DND-41 (cell line): ENCODE data around the gene PLA2G4A.

Source experiments
- CTCF ChIP-seq: IDR thresholded peaks from 2 replicates; pipeline ENCODE4 v1.5.1; 2012; ENCODE audit warnings: borderline replicate concordance, low read length, moderate library complexity, mild to moderate bottlenecking; ENCODE audit not compliant: poor library complexity, severe bottlenecking; ENCODE audit errors: extremely low read depth
- EZH2 ChIP-seq: IDR thresholded peaks from 3 replicates; pipeline ENCODE4 v1.6.1; 2012; ENCODE audit warnings: borderline replicate concordance, low read depth, mild to moderate bottlenecking, moderate library complexity, low read length, inconsistent platforms; ENCODE audit not compliant: severe bottlenecking

DNA sequence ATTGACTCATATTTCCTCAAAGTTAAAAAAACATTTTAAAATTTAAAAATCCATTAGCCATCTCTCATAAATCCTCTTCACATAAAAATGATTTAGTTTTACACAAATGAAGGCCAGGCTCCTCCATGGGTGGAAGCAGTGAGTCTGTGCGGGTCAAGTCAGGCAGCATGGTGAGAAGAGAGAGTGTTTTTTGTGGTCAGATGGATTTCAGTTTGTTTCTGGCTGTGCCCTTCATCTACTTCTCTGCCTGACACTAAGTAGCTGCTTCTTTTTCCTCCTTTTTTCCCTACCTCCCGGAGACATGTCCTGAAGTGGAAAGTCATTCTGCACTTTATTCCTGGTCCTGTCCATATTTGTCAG, 10.3 kb downstream of the PLA2G4A start:
- no peak for TF ChIP-seq CTCF
- no peak for TF ChIP-seq EZH2
